GM19463 (cell line): Measurements from ENCODE around the gene PBRM1.

Experiments used
- ATAC-seq: cut with Tn5 transposase; IDR thresholded peaks from one replicate; pipeline ENCODE4 v1.9.1; 2021; ENCODE audit warnings: mild to moderate bottlenecking, moderate library complexity; ENCODE audit not compliant: unreplicated experiment

The PBRM1 gene

DNA sequence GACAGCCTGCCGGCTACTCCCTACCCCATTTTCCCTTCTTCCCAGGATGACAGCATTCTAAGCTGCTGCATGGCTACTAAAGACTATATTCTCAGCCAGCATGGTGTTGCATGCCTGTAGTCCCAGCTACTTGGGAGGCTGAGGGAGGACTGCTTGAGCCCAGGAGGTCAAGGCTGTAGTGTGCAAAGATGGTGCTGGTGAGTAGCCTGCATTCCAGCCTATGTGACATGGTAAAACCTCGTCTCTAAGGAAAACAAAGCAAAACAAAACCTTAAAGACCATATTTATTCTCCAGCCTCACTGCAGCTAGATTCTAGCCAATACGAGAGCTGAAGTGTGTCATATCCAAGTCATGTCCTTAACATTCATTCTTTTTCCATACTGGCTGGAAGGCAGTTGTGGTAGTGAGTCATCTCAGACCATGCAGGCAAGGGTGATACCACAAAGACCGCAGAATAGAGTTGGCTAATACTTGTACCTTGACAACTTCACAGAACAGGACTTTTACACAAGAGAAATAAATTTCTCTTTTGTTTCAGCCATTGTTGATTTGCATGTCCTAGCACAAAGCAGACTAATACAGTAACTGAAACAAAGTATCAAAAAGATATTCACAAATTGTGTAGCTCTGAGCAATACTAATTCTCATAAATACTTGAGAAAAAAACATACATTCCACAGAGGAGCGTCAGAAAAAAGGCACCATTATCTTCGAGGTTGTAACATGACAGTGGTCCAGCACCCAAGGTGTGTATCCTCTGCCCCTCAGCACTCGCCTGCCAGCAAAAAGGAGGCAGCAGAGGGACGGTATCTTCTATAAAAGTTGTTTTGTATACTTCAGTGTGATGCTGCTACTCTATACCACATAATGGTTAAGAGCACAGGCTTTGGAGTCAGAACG, 14.8 kb downstream of the PBRM1 start:
- ATAC-seq: peak; percentile 93

DNA sequence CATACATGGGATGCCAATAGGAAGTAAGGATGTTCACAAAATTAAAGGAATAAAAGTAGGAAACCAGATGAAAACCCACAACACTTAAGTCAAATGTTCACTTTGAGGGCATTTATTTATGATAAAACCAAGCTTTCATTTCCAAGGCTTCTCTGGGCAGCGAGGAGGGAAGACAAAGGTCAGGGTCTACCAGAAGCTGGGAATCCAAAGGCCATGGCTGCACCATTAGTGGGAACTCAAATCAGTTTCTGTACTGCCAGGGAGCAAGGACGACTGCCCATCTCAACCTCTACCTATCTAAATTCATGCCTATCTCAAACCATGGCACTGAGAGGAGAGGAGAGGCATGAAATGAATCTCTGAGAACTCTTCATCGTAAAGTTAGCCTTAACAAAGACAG, 22.6 kb downstream of the PBRM1 start:
- no peak for ATAC-seq

- ATAC-seq: no peak
Measured at GRCh38 chr3:52660046-52660445, 25.7 kb downstream of the PBRM1 start.

GRCh38 chr3:52655895-52656294, 29.8 kb downstream of the PBRM1 start:
- ATAC-seq: no peak

DNA sequence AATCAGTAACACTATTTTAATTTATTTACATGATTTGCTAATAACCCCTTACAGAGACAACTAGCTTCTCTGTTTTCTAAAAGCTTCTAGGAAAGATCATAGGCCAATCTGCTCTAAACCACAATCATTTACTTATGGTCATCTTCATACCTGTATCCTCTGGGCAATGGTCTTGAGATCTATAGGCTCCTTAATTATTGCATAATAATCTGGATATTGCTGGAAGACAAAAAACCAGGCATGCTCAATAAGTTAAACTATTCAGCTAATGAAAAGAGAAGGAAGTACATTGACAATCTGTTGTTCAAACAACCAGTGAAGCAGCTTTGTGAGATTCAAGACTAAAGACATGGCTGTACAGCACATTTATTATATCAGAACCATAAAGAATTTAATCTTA, 34.1 kb downstream of the PBRM1 start:
- ATAC-seq: no peak

DNA sequence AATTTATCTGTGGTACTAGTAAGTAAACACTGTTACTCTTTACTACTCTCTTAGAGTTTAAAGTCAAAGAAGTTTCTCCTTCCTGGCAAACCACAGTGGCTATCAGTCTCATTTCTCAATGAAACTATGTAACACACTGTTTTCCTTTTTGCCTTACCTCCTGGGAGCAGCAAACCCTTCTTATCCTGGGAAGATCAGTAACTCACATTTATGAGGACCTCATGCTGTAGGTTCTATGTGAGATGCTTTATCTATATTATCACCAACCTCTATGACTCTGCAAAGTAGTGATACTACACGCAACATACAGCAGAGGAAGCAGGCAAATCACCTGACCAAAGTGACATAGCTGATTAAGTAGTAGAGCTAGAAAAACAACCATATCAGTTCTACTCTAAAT, 35.3 kb downstream of the PBRM1 start:
- ATAC-seq: no peak

GRCh38 chr3:52649461-52650210, 36.1 kb downstream of the PBRM1 start:
- no peak for ATAC-seq

DNA sequence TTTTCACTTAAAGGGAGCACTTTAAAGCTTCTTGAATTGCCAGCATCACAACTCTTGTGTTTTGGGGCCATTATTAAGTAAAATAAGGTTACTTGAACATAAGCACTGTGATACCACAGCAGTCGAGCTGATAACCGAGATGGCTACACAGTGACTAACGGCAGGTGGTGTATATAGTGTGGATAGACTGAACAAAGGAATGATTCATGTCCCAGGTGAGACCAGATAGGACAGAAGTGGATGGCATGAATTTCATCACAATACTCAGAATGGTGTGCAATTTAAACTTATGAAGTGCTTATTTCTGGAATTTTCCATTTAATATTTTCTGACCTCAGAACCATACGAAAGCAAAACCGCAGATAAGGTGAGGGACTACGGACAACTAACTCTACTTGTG, 40.2 kb downstream of the PBRM1 start:
- no peak for ATAC-seq

GRCh38 chr3:52636673-52637072, 49.0 kb downstream of the PBRM1 start:
- no peak for ATAC-seq

GRCh38 chr3:52633786-52634185, 51.9 kb downstream of the PBRM1 start:
- no peak for ATAC-seq

- ATAC-seq: no peak
Measured at GRCh38 chr3:52625041-52625440, 60.7 kb downstream of the PBRM1 start.

DNA sequence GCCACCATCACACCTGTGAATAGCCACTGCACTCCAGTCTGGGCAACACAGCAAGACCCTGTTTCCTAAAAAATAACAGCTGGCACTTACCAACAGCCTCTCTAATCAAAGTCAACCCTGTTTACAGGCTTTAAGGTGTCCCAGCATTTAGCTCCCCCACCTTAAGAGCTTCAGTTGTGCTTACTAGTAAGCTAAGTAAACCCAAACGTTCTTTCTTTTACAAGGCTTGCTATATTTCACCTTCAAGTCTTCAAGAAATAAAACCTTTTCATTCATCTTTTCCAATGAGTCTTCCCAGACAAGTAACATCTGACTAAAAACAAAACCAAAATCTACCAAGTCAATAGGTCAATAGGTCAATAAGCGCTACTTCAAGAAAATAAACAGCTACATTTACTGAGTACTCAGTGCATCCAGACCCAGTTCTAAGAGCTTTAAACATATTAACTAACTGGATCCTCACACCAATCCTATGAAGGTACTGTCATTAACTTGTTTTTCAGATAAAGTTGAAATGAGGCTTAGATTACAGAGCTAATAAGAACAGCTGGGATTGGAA, 62.4 kb downstream of the PBRM1 start:
- ATAC-seq: no peak

DNA sequence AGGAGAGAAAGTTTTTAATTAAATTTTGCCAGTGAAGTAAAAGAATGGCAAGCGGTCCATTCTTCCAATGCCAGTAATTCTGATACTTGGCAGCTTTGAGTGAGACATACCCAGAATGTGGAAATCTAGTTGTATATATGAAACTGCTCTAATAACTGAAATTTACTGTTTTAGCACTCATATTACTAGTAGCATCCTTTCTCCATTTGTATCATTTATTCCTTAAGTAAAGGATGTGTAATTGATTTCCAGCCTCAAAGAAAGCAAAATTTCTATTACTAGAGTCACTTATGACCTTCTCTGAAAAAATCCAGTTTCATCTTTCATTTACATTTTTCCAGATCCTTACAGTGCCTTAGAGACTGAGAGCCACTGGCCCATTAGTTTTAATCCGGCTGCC, 65.1 kb downstream of the PBRM1 start:
- no peak for ATAC-seq

- no peak for ATAC-seq
Measured at GRCh38 chr3:52615166-52615565, 70.5 kb downstream of the PBRM1 start.

GRCh38 chr3:52614689-52615088, 71.0 kb downstream of the PBRM1 start:
- ATAC-seq: no peak

GRCh38 chr3:52609316-52609815, 76.3 kb downstream of the PBRM1 start:
- ATAC-seq: no peak

GRCh38 chr3:52608337-52608736, 77.4 kb downstream of the PBRM1 start:
- ATAC-seq: no peak

- ATAC-seq: no peak
Measured at GRCh38 chr3:52606373-52607085, 79.2 kb downstream of the PBRM1 start.

DNA sequence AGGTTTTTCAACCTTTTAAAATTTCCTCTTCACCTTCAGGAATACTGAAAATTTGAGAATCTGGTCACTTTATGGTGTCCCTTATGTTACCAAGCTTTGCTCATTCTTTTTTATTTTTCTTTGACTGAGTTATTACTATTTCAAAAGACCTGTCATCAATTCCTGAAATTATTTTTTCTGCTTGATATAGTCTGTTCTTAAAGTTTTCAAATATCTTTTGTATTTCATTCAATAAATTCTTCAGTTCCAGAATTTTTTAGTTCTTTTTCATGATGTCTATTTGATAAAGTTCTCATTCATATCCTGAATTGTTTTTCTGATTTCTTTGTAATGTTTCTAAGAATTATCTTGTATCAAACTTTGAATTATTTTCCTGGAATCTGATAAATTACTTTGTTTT, 85.5 kb downstream of the PBRM1 start:
- ATAC-seq: no peak

DNA sequence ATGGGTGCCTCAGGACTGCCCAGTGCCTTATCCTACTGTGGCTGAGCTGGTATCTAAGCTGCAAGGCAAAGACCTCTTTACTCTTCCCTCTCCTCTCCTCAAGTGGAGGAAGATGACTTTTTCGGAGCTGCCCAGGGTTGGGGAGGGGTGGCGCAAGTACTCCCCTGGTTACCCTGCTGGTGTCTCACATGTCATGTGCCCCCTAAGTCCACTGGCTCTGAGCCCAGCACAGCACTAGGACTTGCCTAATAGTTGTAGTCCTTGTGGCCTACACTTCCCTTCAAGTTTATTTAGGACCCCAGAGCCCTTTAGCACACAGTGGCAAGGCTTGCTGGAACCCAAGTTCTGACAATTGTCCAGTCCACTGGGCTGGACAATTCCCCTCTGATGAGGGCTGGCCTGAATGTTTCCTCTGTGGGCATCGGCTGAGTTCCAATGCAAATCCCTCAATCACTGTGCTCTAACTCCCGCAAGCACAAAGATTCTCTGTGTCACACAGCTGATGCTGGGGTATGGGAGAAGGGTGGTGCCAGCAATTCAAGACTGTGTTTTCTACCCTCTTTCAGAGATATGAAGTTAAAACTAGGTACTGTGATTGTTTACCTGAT, 89.0 kb downstream of the PBRM1 start:
- no peak for ATAC-seq

GRCh38 chr3:52593103-52593502, 92.6 kb downstream of the PBRM1 start:
- ATAC-seq: no peak
